ENCODE measurements around the gene KEL.

DNA sequence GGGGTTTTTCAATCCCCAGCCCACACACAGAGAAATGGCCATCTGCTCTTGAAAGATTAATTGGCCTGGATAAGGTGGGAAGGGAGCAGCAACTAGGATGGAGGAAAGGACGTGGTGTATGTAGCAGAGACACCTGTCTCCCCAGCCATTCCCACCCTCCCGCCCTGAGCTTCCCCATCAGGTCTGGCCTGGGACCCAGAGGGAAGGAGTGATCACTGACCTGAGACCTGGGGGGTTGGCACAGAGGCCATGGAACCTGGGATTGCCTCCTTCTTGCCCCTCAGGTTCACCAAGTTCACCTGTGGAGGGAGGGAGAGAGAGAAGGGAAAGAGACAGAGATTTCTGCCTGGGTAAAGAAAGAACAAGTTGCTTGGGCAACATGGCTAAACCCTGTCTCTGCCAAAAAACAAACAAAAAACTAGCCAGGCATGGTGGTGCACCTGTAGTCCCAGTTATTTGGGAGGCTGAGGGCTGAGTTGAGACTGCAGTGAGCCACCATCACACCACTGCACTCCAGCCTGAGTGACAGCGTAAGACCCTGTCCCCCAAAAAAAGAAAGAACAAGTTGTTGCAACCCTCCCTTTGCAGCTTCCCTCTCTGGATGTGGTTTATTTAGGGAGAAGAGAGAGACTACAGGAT, 65.3 kb downstream of the KEL start:
- TF ChIP-seq, protein P1, sequence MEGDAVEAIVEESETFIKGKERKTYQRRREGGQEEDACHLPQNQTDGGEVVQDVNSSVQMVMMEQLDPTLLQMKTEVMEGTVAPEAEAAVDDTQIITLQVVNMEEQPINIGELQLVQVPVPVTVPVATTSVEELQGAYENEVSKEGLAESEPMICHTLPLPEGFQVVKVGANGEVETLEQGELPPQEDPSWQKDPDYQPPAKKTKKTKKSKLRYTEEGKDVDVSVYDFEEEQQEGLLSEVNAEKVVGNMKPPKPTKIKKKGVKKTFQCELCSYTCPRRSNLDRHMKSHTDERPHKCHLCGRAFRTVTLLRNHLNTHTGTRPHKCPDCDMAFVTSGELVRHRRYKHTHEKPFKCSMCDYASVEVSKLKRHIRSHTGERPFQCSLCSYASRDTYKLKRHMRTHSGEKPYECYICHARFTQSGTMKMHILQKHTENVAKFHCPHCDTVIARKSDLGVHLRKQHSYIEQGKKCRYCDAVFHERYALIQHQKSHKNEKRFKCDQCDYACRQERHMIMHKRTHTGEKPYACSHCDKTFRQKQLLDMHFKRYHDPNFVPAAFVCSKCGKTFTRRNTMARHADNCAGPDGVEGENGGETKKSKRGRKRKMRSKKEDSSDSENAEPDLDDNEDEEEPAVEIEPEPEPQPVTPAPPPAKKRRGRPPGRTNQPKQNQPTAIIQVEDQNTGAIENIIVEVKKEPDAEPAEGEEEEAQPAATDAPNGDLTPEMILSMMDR (IDR thresholded peaks at IDR 0.05) = no peak
- TF ChIP-seq POLR2AphosphoS5 (IDR thresholded peaks at IDR 0.05) (no peak), POLR2A (IDR thresholded peaks at IDR 0.05) (no peak), EP300 (IDR thresholded peaks at IDR 0.05) (no peak)

Measured in upper lobe of left lung (tissue), 4 donors.